CD14-positive monocyte (primary cell): ENCODE data around the gene BCL10. TPM values are rescaled to one million over a fixed set of nuclear protein-coding genes. Genes with fewer than 3 reads are reported as not detected.

Source experiments
- DNase-seq, 3 donors: peaks; one replicate each; pipeline ENCODE4 v3.0.0-alpha.2; 2011 to 2022
- H2AFZ ChIP-seq: 2 replicates; pipeline ENCODE4 v1.6.0; 2012; ENCODE audit warnings: mild to moderate bottlenecking, low read depth, low read length, inconsistent platforms; ENCODE audit not compliant: insufficient read depth, poor library complexity, severe bottlenecking
- H3K27ac ChIP-seq, 2 donors: 1 replicate in 1 of 2; 2 replicates in 1 of 2; pipeline ENCODE4 v1.5.1; 2012 to 2013; ENCODE audit warnings: low read length in 2 of 2, control low read depth in 1 of 2, inconsistent platforms in 1 of 2, low read depth in 1 of 2, mild to moderate bottlenecking in 1 of 2
- H3K27me3 ChIP-seq, 2 donors: one replicate each; pipeline versions ENCODE4 v1.6.0 to v1.6.1; 2011 to 2013; ENCODE audit warnings: low read length in 2 of 2; ENCODE audit not compliant: control insufficient read depth in 2 of 2, insufficient read depth in 2 of 2
- H3K36me3 ChIP-seq, 2 donors: replicated peaks in 1 of 2; 1 replicate in 1 of 2; 2 replicates in 1 of 2; pipeline versions ENCODE4 v1.5.1 to v1.6.1; 2012 to 2013; ENCODE audit warnings: low read length in 2 of 2, control low read depth in 1 of 2, inconsistent platforms in 1 of 2, mild to moderate bottlenecking in 1 of 2; ENCODE audit not compliant: insufficient read depth in 2 of 2, control insufficient read depth in 1 of 2
- H3K4me1 ChIP-seq, 2 donors: 1 replicate in 1 of 2; 2 replicates in 1 of 2; pipeline versions ENCODE4 v1.5.1 to v1.6.1; 2012 to 2013; ENCODE audit warnings: low read length in 2 of 2, control low read depth in 1 of 2, inconsistent platforms in 1 of 2, mild to moderate bottlenecking in 1 of 2, moderate library complexity in 1 of 2; ENCODE audit not compliant: insufficient read depth in 2 of 2, control insufficient read depth in 1 of 2
- H3K4me2 ChIP-seq: replicated peaks from 2 replicates; pipeline ENCODE3; 2012; ENCODE audit warnings: low read length, moderate library complexity, mild to moderate bottlenecking; ENCODE audit not compliant: poor library complexity, severe bottlenecking; ENCODE audit errors: extremely low read depth
- H3K4me3 ChIP-seq, 3 experiments: fragments of 200-600 bp in 1 of 3; sonication (generic) in 1 of 3; replicated peaks in 1 of 3; 1 replicate in 2 of 3; 2 replicates in 1 of 3; pipeline ENCODE4 v1.5.1; 2011 to 2013; ENCODE audit warnings: low read length in 3 of 3, mild to moderate bottlenecking in 3 of 3, control low read depth in 2 of 3, low read depth in 2 of 3, inconsistent platforms in 1 of 3, moderate library complexity in 1 of 3
- H3K79me2 ChIP-seq: 2 replicates; pipeline ENCODE4 v1.6.0; 2012; ENCODE audit warnings: mild to moderate bottlenecking, control low read depth, inconsistent platforms, low read length, moderate library complexity; ENCODE audit not compliant: insufficient read depth
- H3K9ac ChIP-seq: 2 replicates; pipeline ENCODE4 v1.6.0; 2017; ENCODE audit warnings: low read length, mild to moderate bottlenecking; ENCODE audit not compliant: insufficient read depth, poor library complexity, severe bottlenecking
- H3K9me3 ChIP-seq, 2 donors: replicated peaks in 1 of 2; 1 replicate in 1 of 2; 2 replicates in 1 of 2; pipeline versions ENCODE4 v1.5.1 to v1.6.1; 2012 to 2013; ENCODE audit warnings: low read length in 2 of 2, control low read depth in 1 of 2; ENCODE audit not compliant: control insufficient read depth in 1 of 2, insufficient read depth in 1 of 2
- H4K20me1 ChIP-seq: 2 replicates; pipeline ENCODE4 v1.6.0; 2012; ENCODE audit warnings: mild to moderate bottlenecking, low read length, control low read depth, moderate library complexity; ENCODE audit not compliant: insufficient read depth
- H3K27ac Mint-ChIP-seq, 7 donors: one replicate each; pipeline ENCODE4 v1.8.0; 2020; ENCODE audit warnings: mild to moderate bottlenecking in 7 of 7, mixed read lengths in 7 of 7, moderate library complexity in 6 of 7, inconsistent platforms in 2 of 7
- H3K27me3 Mint-ChIP-seq, 3 donors: one replicate each; pipeline ENCODE4 v1.8.0; 2021 to 2022; ENCODE audit warnings: low read depth in 3 of 3, mild to moderate bottlenecking in 3 of 3, mixed read lengths in 3 of 3, moderate library complexity in 3 of 3, inconsistent platforms in 1 of 3
- H3K36me3 Mint-ChIP-seq, 2 donors: one replicate each; pipeline ENCODE4 v1.8.0; 2020; ENCODE audit warnings: mixed read lengths in 2 of 2, inconsistent platforms in 1 of 2, mild to moderate bottlenecking in 1 of 2
- H3K4me1 Mint-ChIP-seq: one replicate; pipeline ENCODE4 v1.8.0; 2020; ENCODE audit warnings: mild to moderate bottlenecking, mixed read lengths
- H3K4me3 Mint-ChIP-seq, 2 donors: one replicate each; pipeline ENCODE4 v1.8.0; 2020; ENCODE audit warnings: mild to moderate bottlenecking in 2 of 2, mixed read lengths in 2 of 2, moderate library complexity in 1 of 2
- H3K9me3 Mint-ChIP-seq, 7 donors: one replicate each; pipeline ENCODE4 v1.8.0; 2020 to 2022; ENCODE audit warnings: mixed read lengths in 7 of 7, mild to moderate bottlenecking in 6 of 7, moderate library complexity in 6 of 7, inconsistent platforms in 2 of 7
- WGBS: methylation state at CpG from one replicate; pipeline ENCODE4 v1.1.5; 2013; ENCODE audit warnings: missing lambda C conversion rate; ENCODE audit not compliant: insufficient coverage; 5-methylcytosine and 5-hydroxymethylcytosine counted together
- intact Hi-C, 2 donors: fragments of 100-400 bp; cut with micrococcal nuclease; formaldehyde crosslinking; loops; one replicate each; pipeline versions ENCODE4 v1.15.0 to v1.15.1; 2023
- polyA plus RNA-seq, 3 donors: library from polyadenylated mRNA; depleted of rRNA in 1 of 3; unstranded in 2 of 3; stranded (reverse) in 1 of 3; fragments of 300-500 nt in 2 of 3; fragments of >200 nt in 1 of 3; fragmentation: Illumina TruSeq in 2 of 3; gene quantifications; 1 replicate in 2 of 3; 2 replicates in 1 of 3; pipeline ENCODE4 v1.2.3, GENCODE V29; 2012 to 2021
- TF ChIP-seq, protein P1 (sequence below): fragments of 200-600 bp; IDR thresholded peaks from one replicate; pipeline ENCODE4 v1.8.0; 2022; ENCODE audit warnings: antibody characterized with exemption, mild to moderate bottlenecking

The BCL10 gene
- polyA plus RNA-seq, 3 donors = 22.7 to 27.9 (median 26.9) TPM

GRCh38 chr1:85319931-85320330 is 43.5 kb upstream of the BCL10 start:
- Mint-ChIP-seq H3K4me3 (no peak overlapping the region), H3K36me3 (no peaks in the 10 kb centered on the region), H3K4me1 (no peaks in the 10 kb centered on the region), H3K27me3 (peaks cover 2 to 27% (median 12%) of the 10 kb centered on the region in 3 donors), H3K27ac (no peak overlapping the region), H3K9me3 (no peaks in the 10 kb centered on the region)
- no peaks in the 10 kb centered on the region for H3K36me3 ChIP-seq
- H3K27ac ChIP-seq = no peak overlapping the region
- intact Hi-C loops = no loop called here
- H3K9me3 ChIP-seq = no peaks in the 10 kb centered on the region
- DNase-seq = no peak
- H3K27me3 ChIP-seq = peaks cover 4 to 8% of the 10 kb centered on the region in 2 donors
- H3K9ac ChIP-seq = no peak overlapping the region
- H4K20me1 ChIP-seq = no peaks in the 10 kb centered on the region
- H2AFZ ChIP-seq = no peak overlapping the region
- H3K4me1 ChIP-seq = no peaks in the 10 kb centered on the region
- TF ChIP-seq, protein P1, sequence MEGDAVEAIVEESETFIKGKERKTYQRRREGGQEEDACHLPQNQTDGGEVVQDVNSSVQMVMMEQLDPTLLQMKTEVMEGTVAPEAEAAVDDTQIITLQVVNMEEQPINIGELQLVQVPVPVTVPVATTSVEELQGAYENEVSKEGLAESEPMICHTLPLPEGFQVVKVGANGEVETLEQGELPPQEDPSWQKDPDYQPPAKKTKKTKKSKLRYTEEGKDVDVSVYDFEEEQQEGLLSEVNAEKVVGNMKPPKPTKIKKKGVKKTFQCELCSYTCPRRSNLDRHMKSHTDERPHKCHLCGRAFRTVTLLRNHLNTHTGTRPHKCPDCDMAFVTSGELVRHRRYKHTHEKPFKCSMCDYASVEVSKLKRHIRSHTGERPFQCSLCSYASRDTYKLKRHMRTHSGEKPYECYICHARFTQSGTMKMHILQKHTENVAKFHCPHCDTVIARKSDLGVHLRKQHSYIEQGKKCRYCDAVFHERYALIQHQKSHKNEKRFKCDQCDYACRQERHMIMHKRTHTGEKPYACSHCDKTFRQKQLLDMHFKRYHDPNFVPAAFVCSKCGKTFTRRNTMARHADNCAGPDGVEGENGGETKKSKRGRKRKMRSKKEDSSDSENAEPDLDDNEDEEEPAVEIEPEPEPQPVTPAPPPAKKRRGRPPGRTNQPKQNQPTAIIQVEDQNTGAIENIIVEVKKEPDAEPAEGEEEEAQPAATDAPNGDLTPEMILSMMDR = no peak
- no peak overlapping the region for H3K4me3 ChIP-seq
- WGBS = 46% methylated on average over 2 of the region's 4 CpGs
- no peak overlapping the region for H3K4me2 ChIP-seq
- no peaks in the 10 kb centered on the region for H3K79me2 ChIP-seq

DNA sequence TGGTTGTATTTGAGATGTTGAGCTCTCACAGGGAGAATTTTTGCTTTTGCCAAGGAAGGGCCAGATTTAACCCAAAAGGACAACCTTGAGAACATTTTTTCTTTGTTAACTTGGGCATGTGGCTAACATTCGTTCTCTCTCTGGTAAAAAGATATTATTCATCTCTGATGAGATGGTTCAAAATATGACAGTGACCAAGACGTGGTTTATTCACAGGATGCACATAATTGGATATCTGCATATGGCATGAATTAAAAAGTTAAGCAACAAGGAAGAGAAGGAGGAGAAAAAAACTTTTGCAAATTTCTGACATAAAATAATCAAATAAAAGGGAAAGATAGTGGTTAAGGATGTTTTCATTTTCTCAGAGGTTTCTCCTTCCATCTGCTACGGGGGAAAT is 43.1 kb upstream of the BCL10 start:
- no CpG with 5 or more reads among the region's 3 CpGs for WGBS
- no peaks in the 10 kb centered on the region for H3K36me3 ChIP-seq
- no peak overlapping the region for H3K9ac ChIP-seq
- peaks cover 4 to 8% of the 10 kb centered on the region in 2 donors for H3K27me3 ChIP-seq
- H4K20me1 ChIP-seq = no peaks in the 10 kb centered on the region
- peaks cover 2 to 30% (median 12%) of the 10 kb centered on the region in 3 donors for H3K27me3 Mint-ChIP-seq
- no peak overlapping the region for H3K27ac ChIP-seq
- no peaks in the 10 kb centered on the region for H3K9me3 ChIP-seq
- H3K4me1 ChIP-seq = no peaks in the 10 kb centered on the region
- intact Hi-C loops = no loop called here
- no peaks in the 10 kb centered on the region for H3K9me3 Mint-ChIP-seq
- no peak overlapping the region for H3K27ac Mint-ChIP-seq
- H3K4me3 Mint-ChIP-seq = no peak overlapping the region
- no peak overlapping the region for H3K4me3 ChIP-seq
- H3K79me2 ChIP-seq = no peaks in the 10 kb centered on the region
- H3K4me2 ChIP-seq = no peak overlapping the region
- H3K36me3 Mint-ChIP-seq = no peaks in the 10 kb centered on the region
- TF ChIP-seq, protein P1 = no peak
- H2AFZ ChIP-seq = no peak overlapping the region
- no peak for DNase-seq
- no peaks in the 10 kb centered on the region for H3K4me1 Mint-ChIP-seq
